AG04450 (cell line): Measurements from ENCODE around the gene SMC5. TPM values are rescaled to one million over a fixed set of nuclear protein-coding genes. Genes with fewer than 3 reads are reported as not detected.
"Not testable (repeated sequence)": the region's sequence is repeated elsewhere in the genome, so short reads cannot be mapped to it uniquely, and the experiment has no call there.

Source experiments
- CTCF ChIA-PET: fragments of 300-600, 350-600 bp; formaldehyde crosslinking; extraction: SDS; loops from one replicate; lab custom pipeline; 2022; ENCODE audit warnings: antibody characterized with exemption, inconsistent platforms; lab: Charles Lee
- POLR2A ChIA-PET: fragments of 350-600 bp; formaldehyde crosslinking; extraction: SDS; loops from one replicate; lab custom pipeline; 2021; ENCODE audit warnings: antibody characterized with exemption, inconsistent platforms; lab: Yijun Ruan, JAX
- DNase-seq: peaks from one replicate; pipeline ENCODE4 v3.0.0-alpha.2; 2011; ENCODE audit warnings: low read depth, low spot score
- H3K27ac ChIP-seq: one replicate; pipeline ENCODE4 v1.5.1; 2012; ENCODE audit warnings: low read depth, low read length, control low read depth
- H3K27me3 ChIP-seq: one replicate; pipeline ENCODE4 v1.6.0; 2012; ENCODE audit warnings: low read length; ENCODE audit not compliant: control insufficient read depth, insufficient read depth
- H3K4me3 ChIP-seq: 2 replicates; pipeline ENCODE4 v1.5.1; 2011; ENCODE audit warnings: mild to moderate bottlenecking, low read depth, low read length, control low read depth
- H3K9me3 ChIP-seq: 2 replicates; pipeline ENCODE4 v1.5.1; 2012; ENCODE audit warnings: low read length; ENCODE audit not compliant: control insufficient read depth, insufficient read depth
- polyA plus RNA-seq: library from polyadenylated mRNA; depleted of rRNA; stranded (reverse); fragments of >200 nt; gene quantifications from 2 replicates; pipeline ENCODE4 v1.2.3, GENCODE V29; 2011
- TF ChIP-seq, protein P1 (sequence below): IDR thresholded peaks from 2 replicates; pipeline ENCODE4 v1.5.1; 2011; ENCODE audit warnings: low read depth, low read length, control low read depth, inconsistent platforms

SMC5 gene
- polyA plus RNA-seq, 1 experiment, result 29.1 TPM

DNA sequence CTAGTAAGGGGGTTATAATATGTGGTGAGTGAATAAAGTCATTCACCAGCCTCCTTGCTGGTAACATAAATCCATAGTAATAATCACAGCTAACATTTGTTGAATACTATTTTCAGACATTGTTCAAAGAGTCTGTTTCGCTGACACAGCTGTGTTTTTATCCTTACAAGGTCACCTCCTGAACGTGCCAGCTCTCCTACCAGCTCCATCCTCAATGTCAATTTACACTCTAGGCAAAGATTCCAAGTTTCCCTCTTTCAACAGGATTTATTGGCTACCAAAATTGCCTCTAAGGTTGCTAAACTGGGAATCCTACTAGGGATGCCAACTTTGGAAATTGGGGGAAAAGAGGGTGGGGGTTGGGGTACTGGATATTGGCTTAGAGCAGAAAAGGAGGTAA is 30.7 kb upstream of the SMC5 start:
- Histone ChIP-seq H3K27ac (no peak overlapping the region), H3K9me3 (no peaks in the 10 kb centered on the region), H3K4me3 (no peak overlapping the region), H3K27me3 (no peaks in the 10 kb centered on the region)
- DNase-seq, result no peak
- ChIA-PET CTCF (interaction anchor here (0.7 to 3.2 kb wide), 7 partner anchors 106 to 556 kb away, joined by 3 to 35 read pairs (median 4); no protein-coding TSS in a partner anchor), POLR2A (no interaction called here)
- TF ChIP-seq, protein P1, sequence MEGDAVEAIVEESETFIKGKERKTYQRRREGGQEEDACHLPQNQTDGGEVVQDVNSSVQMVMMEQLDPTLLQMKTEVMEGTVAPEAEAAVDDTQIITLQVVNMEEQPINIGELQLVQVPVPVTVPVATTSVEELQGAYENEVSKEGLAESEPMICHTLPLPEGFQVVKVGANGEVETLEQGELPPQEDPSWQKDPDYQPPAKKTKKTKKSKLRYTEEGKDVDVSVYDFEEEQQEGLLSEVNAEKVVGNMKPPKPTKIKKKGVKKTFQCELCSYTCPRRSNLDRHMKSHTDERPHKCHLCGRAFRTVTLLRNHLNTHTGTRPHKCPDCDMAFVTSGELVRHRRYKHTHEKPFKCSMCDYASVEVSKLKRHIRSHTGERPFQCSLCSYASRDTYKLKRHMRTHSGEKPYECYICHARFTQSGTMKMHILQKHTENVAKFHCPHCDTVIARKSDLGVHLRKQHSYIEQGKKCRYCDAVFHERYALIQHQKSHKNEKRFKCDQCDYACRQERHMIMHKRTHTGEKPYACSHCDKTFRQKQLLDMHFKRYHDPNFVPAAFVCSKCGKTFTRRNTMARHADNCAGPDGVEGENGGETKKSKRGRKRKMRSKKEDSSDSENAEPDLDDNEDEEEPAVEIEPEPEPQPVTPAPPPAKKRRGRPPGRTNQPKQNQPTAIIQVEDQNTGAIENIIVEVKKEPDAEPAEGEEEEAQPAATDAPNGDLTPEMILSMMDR, result no peak

DNA sequence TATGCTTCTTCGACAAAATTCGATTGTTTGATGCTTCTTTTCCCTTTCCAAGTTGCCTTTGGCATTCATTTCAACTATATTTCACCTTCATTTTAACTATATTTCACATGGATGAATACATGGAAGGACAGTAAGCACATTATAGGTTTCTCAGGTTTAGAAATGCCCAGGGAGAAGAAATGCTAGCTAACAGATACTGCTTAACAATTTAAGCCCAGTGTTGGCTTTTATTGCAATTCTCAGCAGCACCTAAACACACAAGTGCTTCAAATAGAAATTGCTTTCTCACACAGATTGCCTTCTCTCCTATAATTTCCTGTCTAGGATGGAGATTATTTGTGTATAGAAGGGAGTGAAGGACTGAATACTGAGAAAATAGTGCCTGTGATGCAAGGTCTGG is 30.2 kb upstream of the SMC5 start:
- DNase-seq, result no peak
- H3K4me3 ChIP-seq, result no peak overlapping the region
- no peaks in the 10 kb centered on the region for H3K9me3 ChIP-seq
- CTCF ChIA-PET, result interaction anchor here (1.4 to 3.6 kb wide), 6 partner anchors 108 to 555 kb away, joined by 3 to 35 read pairs (median 8); no protein-coding TSS in a partner anchor
- TF ChIP-seq, protein P1, result no peak
- no peaks in the 10 kb centered on the region for H3K27me3 ChIP-seq
- H3K27ac ChIP-seq, result no peak overlapping the region
- POLR2A ChIA-PET, result no interaction called here

DNA sequence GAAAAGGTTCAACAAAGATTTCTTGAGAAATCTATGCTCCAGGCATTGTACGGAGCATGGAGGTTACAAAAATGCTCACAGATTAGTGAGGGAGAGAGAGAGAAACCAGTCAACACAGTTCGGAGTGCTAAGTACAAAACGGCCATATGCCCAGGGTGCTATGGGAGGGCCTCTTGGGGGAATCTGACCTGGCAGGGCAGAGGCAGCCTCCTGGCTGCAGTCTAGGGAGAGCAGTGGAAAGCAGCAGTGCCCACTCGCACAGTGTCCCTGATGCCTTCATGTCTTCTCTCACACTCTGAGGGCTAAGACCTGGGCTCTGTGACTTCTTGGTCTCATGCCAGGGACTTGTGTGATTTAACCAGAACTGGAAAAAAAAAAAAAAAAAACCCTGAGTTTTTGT is 29.8 kb upstream of the SMC5 start:
- TF ChIP-seq, protein P1, result no peak
- H3K4me3 ChIP-seq, result no peak overlapping the region
- H3K9me3 ChIP-seq, result no peaks in the 10 kb centered on the region
- no peak overlapping the region for H3K27ac ChIP-seq
- H3K27me3 ChIP-seq, result no peaks in the 10 kb centered on the region
- ChIA-PET POLR2A (no interaction called here), CTCF (interaction anchor here (1.2 to 3.6 kb wide), 14 partner anchors 10 to 807 kb away, joined by 3 to 35 read pairs (median 6); no protein-coding TSS in a partner anchor)
- no peak for DNase-seq

DNA sequence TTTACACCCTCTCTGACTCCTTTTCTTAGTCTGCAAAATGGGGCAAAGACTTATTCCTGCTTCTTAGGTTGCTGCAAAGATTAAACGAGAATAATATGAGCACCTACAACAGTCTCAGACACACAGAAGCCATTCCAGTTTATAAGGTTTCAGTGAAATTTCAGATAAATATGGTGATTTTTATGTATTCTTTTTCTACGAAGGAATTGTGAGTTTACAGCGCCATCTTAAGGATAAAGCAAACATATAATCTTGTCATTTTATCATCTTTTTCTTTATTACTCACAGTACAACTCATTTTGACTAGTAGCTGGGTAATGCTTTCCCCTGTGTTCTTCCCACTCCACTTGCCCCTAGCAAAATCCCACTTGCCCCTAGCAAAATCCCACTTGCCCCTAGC is 29.2 kb upstream of the SMC5 start:
- DNase-seq, result no peak
- no peak overlapping the region for H3K27ac ChIP-seq
- no peaks in the 10 kb centered on the region; the same call in 1 of the 2 replicates for H3K9me3 ChIP-seq
- POLR2A ChIA-PET, result no interaction called here
- H3K4me3 ChIP-seq, result no peak overlapping the region
- TF ChIP-seq, protein P1, result peak; percentile 44
- CTCF ChIA-PET, result interaction anchor here (0.5 to 3.6 kb wide), 20 partner anchors 9 to 808 kb away, joined by 3 to 35 read pairs (median 4); no protein-coding TSS in a partner anchor
- H3K27me3 ChIP-seq, result no peaks in the 10 kb centered on the region

DNA sequence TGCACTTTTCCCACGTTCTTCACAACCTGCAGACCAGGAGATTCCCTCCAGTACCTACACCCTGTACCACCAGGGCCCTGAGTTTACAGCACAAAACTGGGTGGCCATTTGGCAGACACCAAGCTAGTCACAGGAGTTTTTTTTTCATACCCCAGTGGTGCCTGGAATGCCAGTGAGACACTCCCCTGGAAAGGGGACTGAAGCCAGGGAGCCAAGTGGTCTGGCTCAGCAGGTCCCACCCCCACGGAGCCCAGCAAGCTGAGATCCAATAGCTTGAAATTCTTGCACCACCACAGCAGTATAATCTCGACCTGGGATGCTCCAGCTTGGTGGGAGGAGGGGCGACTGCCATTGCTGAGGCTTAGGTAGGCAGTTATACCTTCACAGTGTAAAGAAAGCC is 26.3 kb upstream of the SMC5 start:
- Histone ChIP-seq H3K4me3 (no peak overlapping the region), H3K27me3 (no peaks in the 10 kb centered on the region), H3K9me3 (no peaks in the 10 kb centered on the region; the same call in 1 of the 2 replicates), H3K27ac (no peak overlapping the region)
- TF ChIP-seq, protein P1, result no peak
- ChIA-PET POLR2A (no interaction called here), CTCF (no interaction called here)
- DNase-seq, result no peak

DNA sequence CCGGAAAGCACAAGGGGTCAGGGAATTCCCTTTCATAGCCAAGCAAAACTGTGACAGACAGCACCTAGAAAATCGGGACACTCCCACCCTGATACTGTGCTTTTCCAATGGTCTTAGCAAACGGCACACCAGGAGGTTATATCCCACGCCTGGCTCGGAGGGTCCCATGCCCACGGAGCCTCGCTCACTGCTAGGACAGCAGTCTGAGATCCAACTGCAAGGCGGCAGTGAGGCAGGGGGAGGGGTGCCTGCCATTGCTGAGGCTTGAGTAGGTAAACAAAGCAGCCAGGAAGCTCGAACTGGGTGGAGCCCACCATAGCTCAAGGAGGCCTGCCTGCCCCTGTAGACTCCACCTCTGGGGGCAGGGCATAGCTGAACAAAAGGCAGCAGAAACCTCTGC is 24.6 kb upstream of the SMC5 start:
- CTCF ChIA-PET, result interaction anchor here (1.2 kb wide), 1 partner anchor 368 kb away, joined by 3 read pairs; no protein-coding TSS in a partner anchor
- not testable (repeated sequence) for DNase-seq

DNA sequence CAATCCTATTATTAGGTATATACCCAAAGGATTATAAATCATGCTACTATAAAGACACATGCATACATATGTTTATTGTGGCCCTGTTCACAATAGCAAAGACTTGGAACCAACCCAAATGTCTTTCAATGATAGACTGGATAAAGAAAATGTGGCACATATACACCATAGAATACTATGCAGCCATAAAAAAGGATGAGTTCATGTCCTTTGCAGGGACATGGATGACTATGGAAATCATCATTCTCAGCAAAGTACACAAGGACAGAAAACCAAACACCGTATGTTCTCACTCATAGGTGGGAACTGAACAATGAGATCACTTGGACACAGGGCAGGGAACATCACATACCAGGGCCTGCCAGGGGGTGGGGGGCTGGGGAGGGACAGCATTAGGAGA is 12.8 kb upstream of the SMC5 start:
- H3K4me3 ChIP-seq, POLR2A ChIA-PET, H3K27me3 ChIP-seq, CTCF ChIA-PET, H3K9me3 ChIP-seq, DNase-seq, H3K27ac ChIP-seq: not testable (repeated sequence)

More for the DNA sequence above, 24.6 kb upstream of the SMC5 start:
- H3K27me3 ChIP-seq, H3K9me3 ChIP-seq, H3K4me3 ChIP-seq, H3K27ac ChIP-seq, POLR2A ChIA-PET: not testable (repeated sequence)
